ENCODE results near the gene DOP1A.

DNA sequence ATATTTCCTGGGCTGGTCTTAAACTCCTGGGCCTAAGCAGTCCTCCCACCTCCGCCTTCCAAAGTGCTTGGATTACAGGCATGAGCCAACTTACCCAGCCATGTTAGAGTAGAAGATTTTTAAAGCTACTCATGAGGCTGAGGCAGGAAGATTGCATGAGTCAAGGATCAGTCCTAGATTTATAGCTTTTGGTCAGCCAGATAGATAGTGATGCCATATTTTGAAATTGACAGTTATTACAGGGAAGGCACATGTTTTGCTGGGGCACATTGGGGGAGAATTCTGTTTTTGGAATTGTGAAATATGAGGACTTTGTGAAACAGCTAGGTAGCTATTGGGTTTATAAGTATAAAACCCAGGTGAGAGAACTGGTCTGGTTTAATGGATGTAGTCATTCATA lies 40.9 kb downstream of the DOP1A start:
- TF ChIP-seq, protein P1, sequence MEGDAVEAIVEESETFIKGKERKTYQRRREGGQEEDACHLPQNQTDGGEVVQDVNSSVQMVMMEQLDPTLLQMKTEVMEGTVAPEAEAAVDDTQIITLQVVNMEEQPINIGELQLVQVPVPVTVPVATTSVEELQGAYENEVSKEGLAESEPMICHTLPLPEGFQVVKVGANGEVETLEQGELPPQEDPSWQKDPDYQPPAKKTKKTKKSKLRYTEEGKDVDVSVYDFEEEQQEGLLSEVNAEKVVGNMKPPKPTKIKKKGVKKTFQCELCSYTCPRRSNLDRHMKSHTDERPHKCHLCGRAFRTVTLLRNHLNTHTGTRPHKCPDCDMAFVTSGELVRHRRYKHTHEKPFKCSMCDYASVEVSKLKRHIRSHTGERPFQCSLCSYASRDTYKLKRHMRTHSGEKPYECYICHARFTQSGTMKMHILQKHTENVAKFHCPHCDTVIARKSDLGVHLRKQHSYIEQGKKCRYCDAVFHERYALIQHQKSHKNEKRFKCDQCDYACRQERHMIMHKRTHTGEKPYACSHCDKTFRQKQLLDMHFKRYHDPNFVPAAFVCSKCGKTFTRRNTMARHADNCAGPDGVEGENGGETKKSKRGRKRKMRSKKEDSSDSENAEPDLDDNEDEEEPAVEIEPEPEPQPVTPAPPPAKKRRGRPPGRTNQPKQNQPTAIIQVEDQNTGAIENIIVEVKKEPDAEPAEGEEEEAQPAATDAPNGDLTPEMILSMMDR (conservative IDR thresholded peaks at IDR 0.05; ENCODE audit: low read depth, low read length) = no peak
- no peak for TF ChIP-seq MXI1 (IDR thresholded peaks at IDR 0.05; ENCODE audit: borderline replicate concordance, low read depth, low read length)
- TF ChIP-seq MAFK (IDR thresholded peaks at IDR 0.05; ENCODE audit: low read depth, low read length) = no peak
- no peak for TF ChIP-seq POLR2A (IDR thresholded peaks at IDR 0.05; ENCODE audit: low read depth, low read length)
- no peak for TF ChIP-seq RCOR1 (IDR thresholded peaks at IDR 0.05; ENCODE audit: insufficient replicate concordance, low read length)
- TF ChIP-seq, protein P2, sequence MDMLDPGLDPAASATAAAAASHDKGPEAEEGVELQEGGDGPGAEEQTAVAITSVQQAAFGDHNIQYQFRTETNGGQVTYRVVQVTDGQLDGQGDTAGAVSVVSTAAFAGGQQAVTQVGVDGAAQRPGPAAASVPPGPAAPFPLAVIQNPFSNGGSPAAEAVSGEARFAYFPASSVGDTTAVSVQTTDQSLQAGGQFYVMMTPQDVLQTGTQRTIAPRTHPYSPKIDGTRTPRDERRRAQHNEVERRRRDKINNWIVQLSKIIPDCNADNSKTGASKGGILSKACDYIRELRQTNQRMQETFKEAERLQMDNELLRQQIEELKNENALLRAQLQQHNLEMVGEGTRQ (IDR thresholded peaks at IDR 0.05; ENCODE audit: low read depth, low read length) = no peak
- no peak for TF ChIP-seq RAD21 (IDR thresholded peaks at IDR 0.05; ENCODE audit: low read length)
- TF ChIP-seq SMC3 (IDR thresholded peaks at IDR 0.05; ENCODE audit: low read depth, low read length) = no peak
- TF ChIP-seq RFX5 (IDR thresholded peaks at IDR 0.05; ENCODE audit: low read depth, low read length) = no peak
- TF ChIP-seq, protein P3, sequence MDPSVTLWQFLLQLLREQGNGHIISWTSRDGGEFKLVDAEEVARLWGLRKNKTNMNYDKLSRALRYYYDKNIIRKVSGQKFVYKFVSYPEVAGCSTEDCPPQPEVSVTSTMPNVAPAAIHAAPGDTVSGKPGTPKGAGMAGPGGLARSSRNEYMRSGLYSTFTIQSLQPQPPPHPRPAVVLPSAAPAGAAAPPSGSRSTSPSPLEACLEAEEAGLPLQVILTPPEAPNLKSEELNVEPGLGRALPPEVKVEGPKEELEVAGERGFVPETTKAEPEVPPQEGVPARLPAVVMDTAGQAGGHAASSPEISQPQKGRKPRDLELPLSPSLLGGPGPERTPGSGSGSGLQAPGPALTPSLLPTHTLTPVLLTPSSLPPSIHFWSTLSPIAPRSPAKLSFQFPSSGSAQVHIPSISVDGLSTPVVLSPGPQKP (IDR thresholded peaks at IDR 0.05; ENCODE audit: borderline replicate concordance, low read depth, low read length) = no peak
- TF ChIP-seq CEBPB (IDR thresholded peaks at IDR 0.05; ENCODE audit: low read depth, low read length) = no peak
- TF ChIP-seq FOS (IDR thresholded peaks at IDR 0.05; ENCODE audit: low read depth, low read length) = no peak

All from IMR-90 (cell line).